ENCODE measurements around the gene ST3GAL3.

DNA sequence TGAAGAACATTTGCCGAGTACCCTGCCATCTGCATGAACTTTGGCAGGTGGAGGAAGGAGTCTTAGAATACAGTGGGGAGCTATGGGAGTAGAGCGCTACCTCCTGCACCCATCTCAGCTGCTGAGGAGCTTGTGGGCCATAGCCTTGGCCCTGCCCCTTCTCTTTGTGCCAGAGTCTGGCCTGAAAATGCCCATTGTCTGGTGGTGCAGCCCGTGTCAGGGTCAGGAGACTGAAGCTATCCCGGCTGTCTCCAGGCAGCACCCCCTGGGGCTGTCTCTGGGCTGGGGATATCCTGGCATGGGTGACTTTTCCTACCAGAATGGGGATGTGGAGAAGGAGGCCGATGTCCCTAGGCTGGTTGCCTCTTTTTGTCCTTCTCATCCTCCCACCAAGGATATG is 246.7 kb downstream of the ST3GAL3 start:
- TF ChIP-seq SIN3A (IDR thresholded peaks at IDR 0.05; ENCODE audit: borderline replicate concordance, insufficient read depth, low read depth, low read length) = no peak
- TF ChIP-seq, protein P1, sequence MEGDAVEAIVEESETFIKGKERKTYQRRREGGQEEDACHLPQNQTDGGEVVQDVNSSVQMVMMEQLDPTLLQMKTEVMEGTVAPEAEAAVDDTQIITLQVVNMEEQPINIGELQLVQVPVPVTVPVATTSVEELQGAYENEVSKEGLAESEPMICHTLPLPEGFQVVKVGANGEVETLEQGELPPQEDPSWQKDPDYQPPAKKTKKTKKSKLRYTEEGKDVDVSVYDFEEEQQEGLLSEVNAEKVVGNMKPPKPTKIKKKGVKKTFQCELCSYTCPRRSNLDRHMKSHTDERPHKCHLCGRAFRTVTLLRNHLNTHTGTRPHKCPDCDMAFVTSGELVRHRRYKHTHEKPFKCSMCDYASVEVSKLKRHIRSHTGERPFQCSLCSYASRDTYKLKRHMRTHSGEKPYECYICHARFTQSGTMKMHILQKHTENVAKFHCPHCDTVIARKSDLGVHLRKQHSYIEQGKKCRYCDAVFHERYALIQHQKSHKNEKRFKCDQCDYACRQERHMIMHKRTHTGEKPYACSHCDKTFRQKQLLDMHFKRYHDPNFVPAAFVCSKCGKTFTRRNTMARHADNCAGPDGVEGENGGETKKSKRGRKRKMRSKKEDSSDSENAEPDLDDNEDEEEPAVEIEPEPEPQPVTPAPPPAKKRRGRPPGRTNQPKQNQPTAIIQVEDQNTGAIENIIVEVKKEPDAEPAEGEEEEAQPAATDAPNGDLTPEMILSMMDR (IDR thresholded peaks at IDR 0.05) = no peak
